ENCODE results near the gene MGRN1. TPM values are rescaled to one million over a fixed set of nuclear protein-coding genes. Genes with fewer than 3 reads are reported as not detected.

The MGRN1 gene
- polyA plus RNA-seq, 4 donors: 21.1 to 52.1 (median 25.6) TPM

DNA sequence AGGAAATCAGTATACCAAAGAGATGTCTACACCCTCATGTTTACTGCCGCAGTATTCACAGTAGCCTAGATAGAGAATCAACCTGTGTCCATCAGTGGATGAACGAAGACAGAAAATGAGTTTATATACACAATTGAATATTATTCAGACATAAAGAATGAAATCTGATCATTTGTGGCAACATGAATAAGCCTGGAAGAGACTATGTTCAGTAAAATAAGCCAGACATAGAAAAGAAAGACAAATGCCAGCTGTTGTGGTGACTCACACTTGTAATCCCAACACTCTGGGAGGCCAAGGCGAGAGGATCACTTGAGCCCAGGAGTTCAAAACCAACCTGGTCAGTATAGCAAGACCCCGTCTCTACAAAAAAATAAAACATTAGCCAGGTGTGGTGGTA, 84.9 kb downstream of the MGRN1 start:
- H3K9me3 ChIP-seq (ENCODE audit: control insufficient read depth in 2 of 2, insufficient read depth in 1 of 2, low read depth in 1 of 2, low read length in 1 of 2): no peaks in the 10 kb centered on the region
- H3K4me1 ChIP-seq (ENCODE audit: control insufficient read depth in 3 of 3, insufficient read depth in 2 of 3, low read depth in 1 of 3, low read length in 2 of 3): no peaks in the 10 kb centered on the region
- FAIRE-seq: no peak
- no peak for DNase-seq
- H3K27ac ChIP-seq (ENCODE audit: low read depth in 1 of 3, low read length in 2 of 3): no peak overlapping the region
- no peak overlapping the region for H3K4me3 ChIP-seq (ENCODE audit: low read depth in 1 of 3, low read length in 3 of 3)
- H3K27me3 ChIP-seq (ENCODE audit: control insufficient read depth in 3 of 3, insufficient read depth in 3 of 3, low read length in 3 of 3): no peaks in the 10 kb centered on the region
- 95 to 96% (median 96%) methylated on average over 4 of the region's 4 CpGs for WGBS, 3 donors
- H3K36me3 ChIP-seq (ENCODE audit: control insufficient read depth in 3 of 3, insufficient read depth in 2 of 3, low read depth in 1 of 3, low read length in 3 of 3): peaks cover 7 to 65% (median 13%) of the 10 kb centered on the region in 3 donors

DNA sequence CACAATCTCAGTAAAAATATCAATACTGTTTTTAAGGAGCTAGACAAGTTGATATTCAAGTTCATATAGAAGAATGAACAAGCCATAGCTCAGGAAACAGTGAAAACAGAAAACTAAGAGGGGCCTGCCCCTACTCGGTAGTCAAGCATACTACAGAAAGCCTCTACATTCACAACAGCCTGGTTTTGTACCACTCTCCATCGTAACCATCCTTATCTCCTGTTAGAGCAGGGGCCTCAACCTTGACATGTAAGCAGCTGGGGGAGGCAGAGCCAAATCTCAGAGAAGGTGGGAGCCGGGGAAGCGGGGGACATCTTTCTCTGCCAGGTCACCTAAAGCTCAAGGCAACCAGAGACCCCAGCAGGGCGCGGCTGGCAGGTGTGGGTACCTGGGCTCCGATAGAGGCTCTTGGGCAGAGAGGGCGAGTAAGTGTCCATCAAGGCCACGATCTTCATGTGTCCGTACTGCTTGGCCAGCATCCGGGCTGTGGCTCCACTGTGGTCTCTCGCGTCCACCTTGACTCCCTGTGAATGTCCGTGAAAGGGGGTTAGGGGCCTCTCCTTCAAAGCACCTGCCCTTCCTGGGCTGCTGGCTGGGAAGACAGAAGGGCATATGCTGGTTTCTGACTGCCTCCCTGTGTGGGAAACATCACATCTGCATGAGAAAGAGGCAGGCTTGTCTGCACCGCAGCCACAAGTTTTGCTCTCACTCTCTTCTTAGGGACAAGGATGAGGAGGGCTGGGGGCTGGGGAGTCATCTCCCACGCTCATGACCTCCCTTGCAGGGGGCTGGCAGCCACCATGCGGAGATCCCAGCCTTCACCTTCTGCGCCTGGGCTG, 89.3 kb downstream of the MGRN1 start:
- no peak for FAIRE-seq
- Histone ChIP-seq H3K27me3 (ENCODE audit: control insufficient read depth in 3 of 3, insufficient read depth in 3 of 3, low read length in 3 of 3) (no peaks in the 10 kb centered on the region), H3K4me3 (ENCODE audit: low read depth in 1 of 3, low read length in 3 of 3) (no peak overlapping the region), H3K4me1 (ENCODE audit: control insufficient read depth in 3 of 3, insufficient read depth in 2 of 3, low read depth in 1 of 3, low read length in 2 of 3) (no peaks in the 10 kb centered on the region), H3K36me3 (ENCODE audit: control insufficient read depth in 3 of 3, insufficient read depth in 2 of 3, low read depth in 1 of 3, low read length in 3 of 3) (peaks cover 3 to 63% (median 6%) of the 10 kb centered on the region in 3 donors), H3K9me3 (ENCODE audit: control insufficient read depth in 2 of 2, insufficient read depth in 1 of 2, low read depth in 1 of 2, low read length in 1 of 2) (no peaks in the 10 kb centered on the region), H3K27ac (ENCODE audit: low read depth in 1 of 3, low read length in 2 of 3) (no peak overlapping the region)
- DNase-seq: no peak
- 90 to 93% (median 91%) methylated on average over 18 of the region's 18 CpGs for WGBS, 3 donors

- FAIRE-seq: no peak
- Histone ChIP-seq H3K27me3 (ENCODE audit: control insufficient read depth in 3 of 3, insufficient read depth in 3 of 3, low read length in 3 of 3) (no peaks in the 10 kb centered on the region), H3K27ac (ENCODE audit: low read depth in 1 of 3, low read length in 2 of 3) (no peak overlapping the region), H3K4me1 (ENCODE audit: control insufficient read depth in 3 of 3, insufficient read depth in 2 of 3, low read depth in 1 of 3, low read length in 2 of 3) (no peaks in the 10 kb centered on the region), H3K36me3 (ENCODE audit: control insufficient read depth in 3 of 3, insufficient read depth in 2 of 3, low read depth in 1 of 3, low read length in 3 of 3) (peaks cover 3 to 65% (median 6%) of the 10 kb centered on the region in 3 donors), H3K4me3 (ENCODE audit: low read depth in 1 of 3, low read length in 3 of 3) (no peak overlapping the region), H3K9me3 (ENCODE audit: control insufficient read depth in 2 of 2, insufficient read depth in 1 of 2, low read depth in 1 of 2, low read length in 1 of 2) (no peaks in the 10 kb centered on the region)
- DNase-seq: no peak
- WGBS, 3 donors: 91 to 95% (median 94%) methylated on average over 2 of the region's 2 CpGs
Observed at GRCh38 chr16:4714996-4715395, 90.4 kb downstream of the MGRN1 start.

GRCh38 chr16:4718466-4718865, 93.8 kb downstream of the MGRN1 start:
- WGBS, 3 donors: 78 to 83% (median 79%) methylated on average over 5 of the region's 5 CpGs
- DNase-seq (no peak), FAIRE-seq (no peak)
- no peaks in the 10 kb centered on the region for H3K4me1 ChIP-seq (ENCODE audit: control insufficient read depth in 3 of 3, insufficient read depth in 2 of 3, low read depth in 1 of 3, low read length in 2 of 3)
- no peak overlapping the region for H3K4me3 ChIP-seq (ENCODE audit: low read depth in 1 of 3, low read length in 3 of 3)
- no peaks in the 10 kb centered on the region for H3K27me3 ChIP-seq (ENCODE audit: control insufficient read depth in 3 of 3, insufficient read depth in 3 of 3, low read length in 3 of 3)
- H3K27ac ChIP-seq (ENCODE audit: low read depth in 1 of 3, low read length in 2 of 3): no peak overlapping the region
- H3K36me3 ChIP-seq (ENCODE audit: control insufficient read depth in 3 of 3, insufficient read depth in 2 of 3, low read depth in 1 of 3, low read length in 3 of 3): peaks cover 4 to 63% (median 6%) of the 10 kb centered on the region in 3 donors
- no peaks in the 10 kb centered on the region for H3K9me3 ChIP-seq (ENCODE audit: control insufficient read depth in 2 of 2, insufficient read depth in 1 of 2, low read depth in 1 of 2, low read length in 1 of 2)

DNA sequence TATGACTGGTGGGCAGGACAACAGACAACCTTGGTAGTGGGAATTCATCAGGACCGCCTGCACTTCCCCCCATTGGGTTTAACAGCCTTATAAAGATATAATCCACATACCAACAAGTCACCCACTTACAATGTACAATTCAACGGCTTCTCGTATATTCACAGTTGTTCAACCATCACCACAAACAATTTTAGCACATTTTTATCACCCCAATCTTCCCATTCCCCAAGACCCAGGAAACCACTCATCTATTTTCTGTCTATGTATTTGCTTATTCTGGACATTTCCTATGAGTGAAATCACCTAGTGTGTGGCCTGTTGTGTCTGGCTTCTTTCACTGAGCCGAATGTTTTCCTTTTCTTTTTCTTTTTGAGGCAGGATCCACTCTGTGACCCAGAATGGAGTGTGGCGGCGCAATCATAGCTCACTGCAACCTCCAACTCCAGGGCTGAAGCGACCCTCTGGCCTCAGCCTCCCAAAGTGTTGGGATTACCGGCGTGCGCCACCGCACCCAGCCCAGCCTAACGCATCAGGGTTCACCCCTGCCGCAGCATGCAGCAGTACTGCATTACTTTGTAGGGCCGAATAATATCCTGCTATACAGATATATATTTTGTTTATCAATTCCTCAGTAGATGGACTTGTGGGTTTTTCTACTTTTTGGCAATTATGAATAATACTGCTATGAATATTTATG, 98.6 kb downstream of the MGRN1 start:
- WGBS, 3 donors: 94 to 95% (median 94%) methylated on average over 14 of the region's 14 CpGs
- no peak overlapping the region for H3K27ac ChIP-seq (ENCODE audit: low read depth in 1 of 3, low read length in 2 of 3)
- H3K4me1 ChIP-seq (ENCODE audit: control insufficient read depth in 3 of 3, insufficient read depth in 2 of 3, low read depth in 1 of 3, low read length in 2 of 3): no peaks in the 10 kb centered on the region
- FAIRE-seq: no peak
- H3K4me3 ChIP-seq (ENCODE audit: low read depth in 1 of 3, low read length in 3 of 3): no peak overlapping the region
- DNase-seq: no peak
- H3K36me3 ChIP-seq (ENCODE audit: control insufficient read depth in 3 of 3, insufficient read depth in 2 of 3, low read depth in 1 of 3, low read length in 3 of 3): peaks cover 3 to 56% (median 7%) of the 10 kb centered on the region in 3 donors
- H3K9me3 ChIP-seq (ENCODE audit: control insufficient read depth in 2 of 2, insufficient read depth in 1 of 2, low read depth in 1 of 2, low read length in 1 of 2): no peaks in the 10 kb centered on the region
- H3K27me3 ChIP-seq (ENCODE audit: control insufficient read depth in 3 of 3, insufficient read depth in 3 of 3, low read length in 3 of 3): no peaks in the 10 kb centered on the region

DNA sequence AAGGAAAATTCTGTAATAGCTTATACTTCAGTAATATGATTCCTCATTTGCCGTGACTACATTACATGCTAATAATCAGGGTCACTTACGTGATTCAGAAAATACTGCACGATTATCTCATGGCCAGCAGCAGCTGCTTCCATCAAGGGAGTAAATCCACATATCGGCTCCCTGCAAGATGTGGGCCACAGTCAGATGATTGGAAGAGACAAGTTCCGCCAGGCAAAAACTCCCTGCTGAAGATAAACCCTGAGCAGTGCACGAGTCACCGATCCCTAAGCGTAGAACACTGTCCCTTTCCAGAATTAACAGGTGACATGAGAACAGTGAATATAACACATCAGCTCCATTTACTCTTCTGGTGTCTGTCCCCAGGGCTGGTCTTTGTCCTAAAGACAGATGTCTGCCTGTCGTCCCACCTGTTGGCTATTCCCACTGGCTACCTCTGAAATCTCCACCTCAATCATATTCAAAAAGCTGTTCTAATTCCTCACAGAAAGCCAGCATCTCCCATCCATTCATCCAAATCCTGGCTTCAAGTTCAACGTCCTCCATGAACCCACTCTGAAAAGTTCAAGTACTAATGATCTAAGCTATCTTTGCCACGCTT, 100.1 kb downstream of the MGRN1 start:
- FAIRE-seq (no peak), DNase-seq (no peak)
- H3K27ac ChIP-seq (ENCODE audit: low read depth in 1 of 3, low read length in 2 of 3): no peak overlapping the region
- no peak overlapping the region for H3K4me3 ChIP-seq (ENCODE audit: low read depth in 1 of 3, low read length in 3 of 3)
- H3K36me3 ChIP-seq (ENCODE audit: control insufficient read depth in 3 of 3, insufficient read depth in 2 of 3, low read depth in 1 of 3, low read length in 3 of 3): peaks cover 5 to 56% (median 7%) of the 10 kb centered on the region in 3 donors
- H3K27me3 ChIP-seq (ENCODE audit: control insufficient read depth in 3 of 3, insufficient read depth in 3 of 3, low read length in 3 of 3): no peaks in the 10 kb centered on the region
- H3K4me1 ChIP-seq (ENCODE audit: control insufficient read depth in 3 of 3, insufficient read depth in 2 of 3, low read depth in 1 of 3, low read length in 2 of 3): no peaks in the 10 kb centered on the region
- H3K9me3 ChIP-seq (ENCODE audit: control insufficient read depth in 2 of 2, insufficient read depth in 1 of 2, low read depth in 1 of 2, low read length in 1 of 2): no peaks in the 10 kb centered on the region
- WGBS, 3 donors: 91 to 97% (median 95%) methylated on average over 11 of the region's 11 CpGs

DNA sequence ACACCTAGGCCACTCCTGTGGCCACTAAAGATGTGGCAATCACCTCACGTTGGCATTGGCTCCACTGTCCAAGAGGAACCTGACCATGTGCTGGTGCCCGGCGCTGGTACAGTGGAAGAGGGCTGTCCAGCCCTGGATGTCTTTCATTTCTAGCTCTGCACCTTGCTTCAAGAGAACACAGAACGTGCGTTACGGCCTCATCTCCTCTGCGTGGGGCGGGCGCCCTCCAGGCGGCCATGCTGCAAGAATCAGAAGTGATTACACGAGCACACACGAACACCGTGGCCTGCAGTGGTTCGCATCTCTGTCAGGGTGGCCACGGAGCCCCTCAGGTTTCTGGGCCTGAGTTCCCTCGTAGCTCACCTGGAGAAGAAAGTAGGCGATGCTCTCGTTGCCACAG, 102.0 kb downstream of the MGRN1 start:
- no peak for FAIRE-seq
- WGBS, 3 donors: 92 to 96% (median 94%) methylated on average over 18 of the region's 18 CpGs

DNA sequence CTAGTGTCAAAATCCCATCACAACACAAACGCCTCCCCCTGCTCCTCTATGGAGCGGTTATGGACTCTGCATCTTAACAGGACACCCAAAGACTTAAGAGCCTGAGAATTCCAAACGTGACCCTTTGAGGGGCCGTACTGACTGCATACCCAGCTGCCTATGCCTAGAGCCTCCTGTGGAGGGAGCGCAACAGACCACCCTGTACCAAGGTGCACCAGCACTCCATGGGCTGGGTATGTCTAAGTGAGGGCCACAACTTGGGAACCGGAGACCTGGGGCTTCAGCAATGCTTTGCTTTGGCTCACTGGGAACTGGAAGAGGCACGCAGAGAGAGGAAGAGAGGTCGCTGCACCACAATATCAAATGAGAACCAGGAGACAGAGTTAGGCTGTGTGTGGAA, 104.0 kb downstream of the MGRN1 start:
- DNase-seq: no peak
- no peaks in the 10 kb centered on the region for H3K27me3 ChIP-seq (ENCODE audit: control insufficient read depth in 3 of 3, insufficient read depth in 3 of 3, low read length in 3 of 3)
- H3K36me3 ChIP-seq (ENCODE audit: control insufficient read depth in 3 of 3, insufficient read depth in 2 of 3, low read depth in 1 of 3, low read length in 3 of 3): peaks cover 3 to 47% (median 7%) of the 10 kb centered on the region in 3 donors
- no peak for FAIRE-seq
- H3K4me1 ChIP-seq (ENCODE audit: control insufficient read depth in 3 of 3, insufficient read depth in 2 of 3, low read depth in 1 of 3, low read length in 2 of 3): no peaks in the 10 kb centered on the region
- WGBS, 3 donors: 95 to 96% (median 96%) methylated on average over 8 of the region's 8 CpGs
- H3K27ac ChIP-seq (ENCODE audit: low read depth in 1 of 3, low read length in 2 of 3): no peak overlapping the region
- no peak overlapping the region for H3K4me3 ChIP-seq (ENCODE audit: low read depth in 1 of 3, low read length in 3 of 3)
- H3K9me3 ChIP-seq (ENCODE audit: control insufficient read depth in 2 of 2, insufficient read depth in 1 of 2, low read depth in 1 of 2, low read length in 1 of 2): no peaks in the 10 kb centered on the region

More for the DNA sequence above, 102.0 kb downstream of the MGRN1 start:
- DNase-seq: no peak
- H3K27me3 ChIP-seq (ENCODE audit: control insufficient read depth in 3 of 3, insufficient read depth in 3 of 3, low read length in 3 of 3): no peaks in the 10 kb centered on the region
- H3K4me1 ChIP-seq (ENCODE audit: control insufficient read depth in 3 of 3, insufficient read depth in 2 of 3, low read depth in 1 of 3, low read length in 2 of 3): no peaks in the 10 kb centered on the region
- H3K4me3 ChIP-seq (ENCODE audit: low read depth in 1 of 3, low read length in 3 of 3): no peak overlapping the region
- H3K9me3 ChIP-seq (ENCODE audit: control insufficient read depth in 2 of 2, insufficient read depth in 1 of 2, low read depth in 1 of 2, low read length in 1 of 2): no peaks in the 10 kb centered on the region
- H3K27ac ChIP-seq (ENCODE audit: low read depth in 1 of 3, low read length in 2 of 3): no peak overlapping the region
- peaks cover 5 to 57% (median 7%) of the 10 kb centered on the region in 3 donors for H3K36me3 ChIP-seq (ENCODE audit: control insufficient read depth in 3 of 3, insufficient read depth in 2 of 3, low read depth in 1 of 3, low read length in 3 of 3)
